ENCODE results near the gene AGAP1. TPM values are rescaled to one million over a fixed set of nuclear protein-coding genes. Genes with fewer than 3 reads are reported as not detected.

AGAP1 gene
- total RNA-seq, 2 donors from 2014 or later = 16.1 to 40.1 TPM

DNA sequence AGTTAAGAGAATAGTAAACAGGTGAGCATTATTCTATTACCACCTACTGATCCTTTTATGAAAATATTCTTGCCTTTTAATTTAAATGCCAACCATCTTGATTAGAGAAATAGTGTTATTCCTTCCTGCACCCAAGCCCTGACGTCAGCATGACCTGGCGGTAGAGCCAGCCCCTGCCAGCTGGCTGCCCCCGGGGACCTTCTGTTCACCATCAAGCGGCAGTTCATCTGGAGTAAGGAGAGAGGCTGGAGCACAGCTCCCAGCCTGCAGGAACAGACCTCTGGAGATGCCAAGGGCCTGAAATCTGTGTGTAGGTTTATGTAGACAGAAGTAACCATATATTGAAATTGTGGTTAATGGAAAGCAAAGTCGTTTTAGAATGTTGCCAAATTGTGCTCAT is 502.6 kb downstream of the AGAP1 start:
- Histone ChIP-seq H3K4me3 (no peak overlapping the region), H3K4me1 (replicated peaks) (no peaks in the 10 kb centered on the region), H3K27ac (no peak overlapping the region), H3K27me3 (replicated peaks; ENCODE audit: insufficient read depth) (no peaks in the 10 kb centered on the region), H3K9me3 (no peaks in the 10 kb centered on the region), H3K36me3 (no peaks in the 10 kb centered on the region)
- TF ChIP-seq, protein P1, sequence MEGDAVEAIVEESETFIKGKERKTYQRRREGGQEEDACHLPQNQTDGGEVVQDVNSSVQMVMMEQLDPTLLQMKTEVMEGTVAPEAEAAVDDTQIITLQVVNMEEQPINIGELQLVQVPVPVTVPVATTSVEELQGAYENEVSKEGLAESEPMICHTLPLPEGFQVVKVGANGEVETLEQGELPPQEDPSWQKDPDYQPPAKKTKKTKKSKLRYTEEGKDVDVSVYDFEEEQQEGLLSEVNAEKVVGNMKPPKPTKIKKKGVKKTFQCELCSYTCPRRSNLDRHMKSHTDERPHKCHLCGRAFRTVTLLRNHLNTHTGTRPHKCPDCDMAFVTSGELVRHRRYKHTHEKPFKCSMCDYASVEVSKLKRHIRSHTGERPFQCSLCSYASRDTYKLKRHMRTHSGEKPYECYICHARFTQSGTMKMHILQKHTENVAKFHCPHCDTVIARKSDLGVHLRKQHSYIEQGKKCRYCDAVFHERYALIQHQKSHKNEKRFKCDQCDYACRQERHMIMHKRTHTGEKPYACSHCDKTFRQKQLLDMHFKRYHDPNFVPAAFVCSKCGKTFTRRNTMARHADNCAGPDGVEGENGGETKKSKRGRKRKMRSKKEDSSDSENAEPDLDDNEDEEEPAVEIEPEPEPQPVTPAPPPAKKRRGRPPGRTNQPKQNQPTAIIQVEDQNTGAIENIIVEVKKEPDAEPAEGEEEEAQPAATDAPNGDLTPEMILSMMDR (IDR thresholded peaks at IDR 0.05) = no peak
- TF ChIP-seq POLR2A (IDR thresholded peaks at IDR 0.05) (no peak), POLR2AphosphoS5 (IDR thresholded peaks at IDR 0.05) (no peak)
- intact Hi-C loops (cut with DNase I) = no loop called here
- WGBS = 89% methylated on average over 5 of the region's 5 CpGs
- no peak for DNase-seq (ENCODE audit: low spot score)

DNA sequence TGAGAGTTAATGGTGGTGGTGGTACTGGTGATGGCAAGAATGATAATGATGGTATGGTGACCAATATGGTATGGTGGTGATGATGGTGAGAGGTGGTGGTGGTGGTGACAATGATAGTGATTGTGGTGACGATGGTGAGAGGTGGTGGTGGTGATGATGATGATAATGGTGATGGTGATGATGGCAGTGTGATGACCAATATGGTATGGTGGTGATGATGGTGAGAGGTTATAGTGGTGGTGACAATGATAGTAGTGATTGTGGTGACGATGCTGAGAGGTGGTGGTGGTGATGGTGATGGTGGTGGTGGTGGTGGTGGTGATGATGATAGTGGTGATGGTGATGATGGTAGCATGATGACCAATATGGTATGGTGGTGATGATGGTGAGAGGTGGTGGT is 505.2 kb downstream of the AGAP1 start:
- TF ChIP-seq POLR2AphosphoS5 (IDR thresholded peaks at IDR 0.05) = no peak
- TF ChIP-seq, protein P1 (IDR thresholded peaks at IDR 0.05) = no peak
- TF ChIP-seq POLR2A (IDR thresholded peaks at IDR 0.05) = no peak
- Histone ChIP-seq H3K27me3 (replicated peaks; ENCODE audit: insufficient read depth) (no peaks in the 10 kb centered on the region), H3K4me3 (no peak overlapping the region), H3K9me3 (no peaks in the 10 kb centered on the region), H3K4me1 (replicated peaks) (no peaks in the 10 kb centered on the region), H3K27ac (no peak overlapping the region), H3K36me3 (no peaks in the 10 kb centered on the region)
- intact Hi-C loops (cut with DNase I) = no loop called here
- DNase-seq (ENCODE audit: low spot score) = no peak
- WGBS = 89% methylated on average over 2 of the region's 2 CpGs

DNA sequence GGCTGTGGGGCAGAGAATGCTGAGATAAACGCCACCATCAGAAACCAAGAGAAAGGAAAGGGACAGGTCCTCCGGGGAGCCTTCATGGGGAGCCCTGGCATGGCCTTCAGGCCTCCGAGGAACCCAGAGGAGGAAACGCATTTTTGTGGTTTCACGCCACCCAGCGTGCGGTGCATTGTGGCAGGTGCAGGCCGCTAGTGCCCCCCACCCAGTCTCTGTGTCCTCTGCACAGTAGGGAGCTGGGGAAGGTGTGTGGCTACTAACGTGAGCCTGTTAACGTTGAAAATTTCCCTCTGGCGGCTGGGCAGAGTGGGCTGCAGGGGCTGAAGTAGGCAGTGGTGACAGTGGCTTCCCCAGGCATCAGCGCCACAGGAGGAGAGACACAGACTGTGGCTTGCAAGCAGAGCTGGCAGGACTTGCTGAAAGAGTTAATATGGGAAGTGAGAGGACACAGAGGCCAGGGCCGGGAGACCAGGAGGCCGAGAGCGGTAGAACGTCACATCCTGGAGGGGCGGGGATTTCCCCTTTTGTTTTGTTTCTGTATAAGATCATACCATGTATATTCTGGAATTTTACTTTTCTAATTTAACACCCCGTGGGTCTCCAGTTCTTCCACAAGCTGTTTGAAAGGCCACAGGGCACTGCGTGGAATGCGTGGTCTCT is 507.5 kb downstream of the AGAP1 start:
- TF ChIP-seq POLR2AphosphoS5 (IDR thresholded peaks at IDR 0.05) (no peak), POLR2A (IDR thresholded peaks at IDR 0.05) (no peak)
- TF ChIP-seq, protein P1 (IDR thresholded peaks at IDR 0.05) = no peak
- Histone ChIP-seq H3K36me3 (no peaks in the 10 kb centered on the region), H3K27me3 (replicated peaks; ENCODE audit: insufficient read depth) (no peaks in the 10 kb centered on the region), H3K9me3 (no peaks in the 10 kb centered on the region), H3K4me1 (replicated peaks) (no peaks in the 10 kb centered on the region), H3K27ac (no peak overlapping the region), H3K4me3 (no peak overlapping the region)
- 89% methylated on average over 20 of the region's 20 CpGs for WGBS
- intact Hi-C loops (cut with DNase I) = no loop called here
- no peak for DNase-seq (ENCODE audit: low spot score)

DNA sequence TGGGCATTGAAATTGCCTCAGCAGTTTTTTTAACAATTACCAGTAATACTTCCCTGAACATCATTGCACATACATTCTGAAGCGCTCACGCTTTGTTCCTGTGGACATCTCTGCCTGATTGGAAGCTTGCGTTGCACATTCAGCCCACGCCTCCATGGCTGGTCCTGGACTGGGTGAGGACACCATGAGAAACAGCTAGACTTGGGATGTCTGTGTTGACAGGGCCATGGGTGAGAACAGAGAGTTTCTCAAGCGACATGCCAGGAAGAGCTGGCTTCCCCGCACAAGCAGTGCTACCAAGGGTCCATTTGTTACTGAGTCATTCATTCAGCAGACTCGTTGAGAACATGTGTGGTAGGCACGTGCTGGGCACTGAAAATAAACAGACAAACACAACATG is 508.0 kb downstream of the AGAP1 start:
- H3K27ac ChIP-seq = no peak overlapping the region
- no peaks in the 10 kb centered on the region for H3K36me3 ChIP-seq
- H3K4me1 ChIP-seq (replicated peaks) = no peaks in the 10 kb centered on the region
- TF ChIP-seq POLR2A (IDR thresholded peaks at IDR 0.05) = no peak
- no peak for TF ChIP-seq POLR2AphosphoS5 (IDR thresholded peaks at IDR 0.05)
- TF ChIP-seq, protein P1 (IDR thresholded peaks at IDR 0.05) = no peak
- intact Hi-C loops (cut with DNase I) = no loop called here
- no peak overlapping the region for H3K4me3 ChIP-seq
- WGBS = 96% methylated on average over 8 of the region's 8 CpGs
- H3K27me3 ChIP-seq (replicated peaks; ENCODE audit: insufficient read depth) = no peaks in the 10 kb centered on the region
- no peaks in the 10 kb centered on the region for H3K9me3 ChIP-seq
- no peak for DNase-seq (ENCODE audit: low spot score)

DNA sequence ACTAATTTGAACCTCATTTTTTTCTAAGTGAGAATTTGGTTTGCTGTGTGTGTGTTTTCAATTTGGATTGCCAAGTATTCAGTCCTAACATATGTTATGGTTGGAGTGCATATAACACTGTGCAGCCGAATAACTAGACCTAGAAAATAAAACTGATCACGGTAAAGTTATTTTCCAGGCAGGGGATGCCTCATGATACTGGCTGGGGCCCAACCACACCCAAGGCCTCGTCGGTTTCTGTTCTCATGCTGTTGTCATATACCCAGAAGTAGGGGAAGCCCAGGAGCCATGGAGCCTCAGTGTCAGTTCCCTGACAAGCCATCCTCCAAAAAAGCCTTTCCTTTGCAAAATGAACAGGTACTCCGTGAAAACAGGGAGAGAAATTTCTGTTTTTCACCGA is 514.2 kb downstream of the AGAP1 start:
- WGBS = 92% methylated on average over 6 of the region's 6 CpGs
- intact Hi-C loops (cut with DNase I) = no loop called here

More for the DNA sequence above, 514.2 kb downstream of the AGAP1 start:
- no peaks in the 10 kb centered on the region for H3K4me1 ChIP-seq (replicated peaks)
- H3K9me3 ChIP-seq = no peaks in the 10 kb centered on the region
- TF ChIP-seq POLR2A (IDR thresholded peaks at IDR 0.05) = no peak
- no peak for TF ChIP-seq POLR2AphosphoS5 (IDR thresholded peaks at IDR 0.05)
- TF ChIP-seq, protein P1 (IDR thresholded peaks at IDR 0.05) = no peak
- no peaks in the 10 kb centered on the region for H3K36me3 ChIP-seq
- DNase-seq (ENCODE audit: low spot score) = no peak
- no peak overlapping the region for H3K27ac ChIP-seq
- H3K4me3 ChIP-seq = no peak overlapping the region
- H3K27me3 ChIP-seq (replicated peaks; ENCODE audit: insufficient read depth) = no peaks in the 10 kb centered on the region
